ENCODE measurements around the gene TRIP13. TPM values are rescaled to one million over a fixed set of nuclear protein-coding genes. Genes with fewer than 3 reads are reported as not detected.

The TRIP13 gene
- total and polyA plus RNA-seq, 2 experiments from 2014 or later = 42.5 to 44.8 TPM

DNA sequence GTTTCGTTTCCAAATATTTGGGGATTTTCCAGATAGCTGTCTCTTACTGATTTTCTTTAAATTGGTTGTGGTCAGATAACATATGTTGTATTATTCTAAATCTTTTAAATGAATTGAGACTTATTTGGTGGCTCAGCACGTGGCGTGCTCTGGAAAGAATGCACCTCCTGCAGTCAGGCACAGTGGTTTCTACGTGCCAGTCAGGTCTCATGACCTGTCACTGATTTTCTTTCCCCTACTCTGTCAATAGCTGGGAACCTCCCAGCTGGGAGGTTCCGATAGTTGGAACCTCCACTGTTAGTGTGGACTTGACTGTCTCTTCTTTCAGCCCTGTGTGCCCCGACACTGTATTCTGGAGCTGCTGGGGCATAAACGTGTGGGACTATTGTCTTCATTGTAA lies 27.6 kb downstream of the TRIP13 start:
- ATAC-seq = no peak
- Histone ChIP-seq H4K20me1 (replicated peaks; ENCODE audit: insufficient read depth) (0 out of 2 replicates have a peak, but pooled peaks cover 22% of the 10 kb centered on the region), H3K79me2 (replicated peaks; ENCODE audit: insufficient read depth) (no peaks in the 10 kb centered on the region), H2AFZ (no peak overlapping the region), H3K4me1 (ENCODE audit: insufficient read depth) (no peaks in the 10 kb centered on the region), H3K4me2 (no peak overlapping the region), H3K27ac (ENCODE audit: low read depth) (no peak overlapping the region), H3K36me3 (ENCODE audit: insufficient read depth) (peaks cover 21% of the 10 kb centered on the region), H3K27me3 (ENCODE audit: insufficient read depth) (peaks cover under 1% of the 10 kb centered on the region), H3K9me2 (ENCODE audit: insufficient read depth) (no peaks in the 10 kb centered on the region), H3F3A (replicated peaks; ENCODE audit: low read depth) (no peaks in the 10 kb centered on the region), H3K4me3 (no peak overlapping the region)
- no peak overlapping the region for H3K4me3 Mint-ChIP-seq
- peaks cover 7% of the 10 kb centered on the region for H3K27me3 Mint-ChIP-seq (ENCODE audit: insufficient read depth, low read depth, poor library complexity)
- no peaks in the 10 kb centered on the region for H3K9me3 Mint-ChIP-seq
- H3K36me3 Mint-ChIP-seq (ENCODE audit: low read depth) = peaks cover 33% of the 10 kb centered on the region
- H3K27ac Mint-ChIP-seq = no peak overlapping the region
- H3K4me1 Mint-ChIP-seq = peaks cover 2% of the 10 kb centered on the region; the same call in 1 of the 3 replicates
- DNase-seq (ENCODE audit: low spot score) = no peak
- TF ChIP-seq, protein P1, sequence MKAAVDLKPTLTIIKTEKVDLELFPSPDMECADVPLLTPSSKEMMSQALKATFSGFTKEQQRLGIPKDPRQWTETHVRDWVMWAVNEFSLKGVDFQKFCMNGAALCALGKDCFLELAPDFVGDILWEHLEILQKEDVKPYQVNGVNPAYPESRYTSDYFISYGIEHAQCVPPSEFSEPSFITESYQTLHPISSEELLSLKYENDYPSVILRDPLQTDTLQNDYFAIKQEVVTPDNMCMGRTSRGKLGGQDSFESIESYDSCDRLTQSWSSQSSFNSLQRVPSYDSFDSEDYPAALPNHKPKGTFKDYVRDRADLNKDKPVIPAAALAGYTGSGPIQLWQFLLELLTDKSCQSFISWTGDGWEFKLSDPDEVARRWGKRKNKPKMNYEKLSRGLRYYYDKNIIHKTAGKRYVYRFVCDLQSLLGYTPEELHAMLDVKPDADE (IDR thresholded peaks at IDR 0.05) = no peak
- TF ChIP-seq ZNF331 (CRISPR knock-in tag; IDR thresholded peaks at IDR 0.05; ENCODE audit: low read depth) (no peak), EZH2 (IDR thresholded peaks at IDR 0.05; ENCODE audit: low read depth, unreplicated experiment) (no peak), EZH2phosphoT487 (IDR thresholded peaks at IDR 0.05; ENCODE audit: unreplicated experiment) (no peak), ZNF462 (CRISPR knock-in tag; IDR thresholded peaks at IDR 0.05) (no peak), NANOG (IDR thresholded peaks at IDR 0.05; ENCODE audit: borderline replicate concordance) (no peak), CREB1 (CRISPR knock-in tag; IDR thresholded peaks at IDR 0.05; ENCODE audit: low read depth) (no peak), ZNF114 (CRISPR knock-in tag; IDR thresholded peaks at IDR 0.05) (no peak), POLR2AphosphoS5 (IDR thresholded peaks at IDR 0.05; ENCODE audit: low read depth) (no peak), STAT1 (IDR thresholded peaks at IDR 0.05; ENCODE audit: unreplicated experiment) (no peak)
- TF ChIP-seq, protein P2, sequence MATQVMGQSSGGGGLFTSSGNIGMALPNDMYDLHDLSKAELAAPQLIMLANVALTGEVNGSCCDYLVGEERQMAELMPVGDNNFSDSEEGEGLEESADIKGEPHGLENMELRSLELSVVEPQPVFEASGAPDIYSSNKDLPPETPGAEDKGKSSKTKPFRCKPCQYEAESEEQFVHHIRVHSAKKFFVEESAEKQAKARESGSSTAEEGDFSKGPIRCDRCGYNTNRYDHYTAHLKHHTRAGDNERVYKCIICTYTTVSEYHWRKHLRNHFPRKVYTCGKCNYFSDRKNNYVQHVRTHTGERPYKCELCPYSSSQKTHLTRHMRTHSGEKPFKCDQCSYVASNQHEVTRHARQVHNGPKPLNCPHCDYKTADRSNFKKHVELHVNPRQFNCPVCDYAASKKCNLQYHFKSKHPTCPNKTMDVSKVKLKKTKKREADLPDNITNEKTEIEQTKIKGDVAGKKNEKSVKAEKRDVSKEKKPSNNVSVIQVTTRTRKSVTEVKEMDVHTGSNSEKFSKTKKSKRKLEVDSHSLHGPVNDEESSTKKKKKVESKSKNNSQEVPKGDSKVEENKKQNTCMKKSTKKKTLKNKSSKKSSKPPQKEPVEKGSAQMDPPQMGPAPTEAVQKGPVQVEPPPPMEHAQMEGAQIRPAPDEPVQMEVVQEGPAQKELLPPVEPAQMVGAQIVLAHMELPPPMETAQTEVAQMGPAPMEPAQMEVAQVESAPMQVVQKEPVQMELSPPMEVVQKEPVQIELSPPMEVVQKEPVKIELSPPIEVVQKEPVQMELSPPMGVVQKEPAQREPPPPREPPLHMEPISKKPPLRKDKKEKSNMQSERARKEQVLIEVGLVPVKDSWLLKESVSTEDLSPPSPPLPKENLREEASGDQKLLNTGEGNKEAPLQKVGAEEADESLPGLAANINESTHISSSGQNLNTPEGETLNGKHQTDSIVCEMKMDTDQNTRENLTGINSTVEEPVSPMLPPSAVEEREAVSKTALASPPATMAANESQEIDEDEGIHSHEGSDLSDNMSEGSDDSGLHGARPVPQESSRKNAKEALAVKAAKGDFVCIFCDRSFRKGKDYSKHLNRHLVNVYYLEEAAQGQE (IDR thresholded peaks at IDR 0.05; ENCODE audit: unreplicated experiment) = no peak
